ENCODE measurements around the gene ARHGAP27. TPM values are rescaled to one million over a fixed set of nuclear protein-coding genes. Genes with fewer than 3 reads are reported as not detected.

Gene ARHGAP27
- total and polyA plus RNA-seq, 9 of the 15 experiments (the other 6 are each of a cell fraction or from before 2014, with no cell fraction given) = 0.04 to 4.6 (median 2.1) TPM

- in situ Hi-C loops (cut with MboI) = loop anchor here (5.0 kb wide), 2 partner anchors 109 to 169 kb away; no protein-coding TSS in a partner anchor
- 25% methylated on average over 4 of the region's 4 CpGs for WGBS (ENCODE audit: insufficient coverage, low coverage, missing lambda C conversion rate)
- no TSS peak for BruUV-seq (replicated peaks)
Observed at GRCh38 chr17:45386178-45386577, 46.5 kb downstream of the ARHGAP27 start.

GRCh38 chr17:45385331-45385997, 47.2 kb downstream of the ARHGAP27 start:
- 4% methylated on average over 13 of the region's 13 CpGs for WGBS (ENCODE audit: insufficient coverage, low coverage, missing lambda C conversion rate)
- H3K4me1 ChIP-seq (replicated peaks in 1 of 2; ENCODE audit: control insufficient read depth in 2 of 2, insufficient read depth in 2 of 2, low read length in 2 of 2) = peaks cover 21 to 22% of the 10 kb centered on the region in 2 experiments
- no peaks in the 10 kb centered on the region for H3K79me2 ChIP-seq (ENCODE audit: control insufficient read depth, insufficient read depth, low read length)
- H2AFZ ChIP-seq (ENCODE audit: low read depth, low read length) = peak overlapping the region; percentile 36; the same call in 1 of the 2 replicates
- no peaks in the 10 kb centered on the region for H3K9me3 ChIP-seq (replicated peaks; ENCODE audit: control insufficient read depth, insufficient read depth, low read depth, low read length)
- peaks cover 0 to 14% of the 10 kb centered on the region in 2 experiments; a peak in 3 of 5 replicates for H3K27me3 ChIP-seq (ENCODE audit: control insufficient read depth in 2 of 2, insufficient read depth in 2 of 2, low read length in 2 of 2)
- intact Hi-C loops (cut with micrococcal nuclease) = loop anchor here (1.0 to 5.0 kb wide), 3 partner anchors 108 to 248 kb away; partner anchors contain the start of gene ACBD4
- H3K9me1 ChIP-seq (ENCODE audit: control insufficient read depth, insufficient read depth, low read length) = no peaks in the 10 kb centered on the region
- H3K36me3 ChIP-seq (ENCODE audit: control insufficient read depth, insufficient read depth, low read length) = no peaks in the 10 kb centered on the region
- ATAC-seq = peak; percentile 99
- H4K20me1 ChIP-seq (replicated peaks; ENCODE audit: control insufficient read depth, insufficient read depth, low read length) = no peaks in the 10 kb centered on the region; the same call in none of the 2 replicates
- peak overlapping the region in 1 of 2 experiments; percentile 38; a peak in 1 of 4 replicates for H3K9ac ChIP-seq (ENCODE audit: insufficient read depth in 1 of 2, low read depth in 2 of 2, low read length in 2 of 2)
- in situ Hi-C loops (cut with MboI) = loop anchor here (5.0 kb wide), 2 partner anchors 108 to 168 kb away; no protein-coding TSS in a partner anchor
- no peak overlapping the region for H3K4me2 ChIP-seq (ENCODE audit: insufficient read depth, low read length)
- DNase-seq (ENCODE audit: extremely low read depth in 1 of 4, low spot score in 3 of 4) = peak; percentile 85 to 92 (median 86)
- peak; percentile 93 for FAIRE-seq
- POLR2A ChIA-PET = interaction anchor here (1.0 kb wide), 2 partner anchors 108 to 159 kb away, joined by 3 to 4 read pairs; no protein-coding TSS in a partner anchor
- BruUV-seq (replicated peaks) = no TSS peak
- H3K4me3 ChIP-seq = no peak overlapping the region
- CTCF ChIA-PET (ENCODE audit: low intra/inter-chr PET ratio) = interaction anchor here (0.9 to 3.9 kb wide), 6 partner anchors 108 to 249 kb away, joined by 5 to 77 read pairs (median 8); partner anchors contain the start of genes ACBD4 and FMNL1
- H3K27ac ChIP-seq (ENCODE audit: extremely low read depth, low read depth, low read length) = no peak overlapping the region
- peak; percentile 96 for TF ChIP-seq DEAF1 (CRISPR knock-in tag; IDR thresholded peaks at IDR 0.05)
- TF ChIP-seq E2F8 (IDR thresholded peaks at IDR 0.05; ENCODE audit: low read depth, partially characterized antibody) = peak; percentile 46
- TF ChIP-seq MAFK (IDR thresholded peaks at IDR 0.05; ENCODE audit: low read length) = peak; percentile 40
- TF ChIP-seq SRSF1 (IDR thresholded peaks at IDR 0.05; ENCODE audit: low read depth, low read length) = no peak
- 0 out of 2 replicates have a peak, but pooled peaks have one; percentile 23 for TF ChIP-seq ESRRA (IDR thresholded peaks at IDR 0.05; ENCODE audit: borderline replicate concordance, low read depth)
- TF ChIP-seq CTBP1 (IDR thresholded peaks at IDR 0.05; ENCODE audit: borderline replicate concordance) = 0 out of 2 replicates have a peak, but pooled peaks have one; percentile 36
- TF ChIP-seq BRD9 (IDR thresholded peaks at IDR 0.05; ENCODE audit: low read depth, partially characterized antibody) = peak; percentile 62

More at GRCh38 chr17:45386178-45386577, 46.5 kb downstream of the ARHGAP27 start:
- Histone ChIP-seq H3K36me3 (ENCODE audit: control insufficient read depth, insufficient read depth, low read length) (no peaks in the 10 kb centered on the region), H3K27me3 (ENCODE audit: control insufficient read depth in 2 of 2, insufficient read depth in 2 of 2, low read length in 2 of 2) (peaks cover 0 to 11% of the 10 kb centered on the region in 2 experiments; a peak in 3 of 5 replicates), H3K9me3 (replicated peaks; ENCODE audit: control insufficient read depth, insufficient read depth, low read depth, low read length) (no peaks in the 10 kb centered on the region), H3K4me3 (no peak overlapping the region), H3K4me2 (ENCODE audit: insufficient read depth, low read length) (no peak overlapping the region), H4K20me1 (replicated peaks; ENCODE audit: control insufficient read depth, insufficient read depth, low read length) (no peaks in the 10 kb centered on the region; the same call in none of the 2 replicates), H3K4me1 (replicated peaks in 1 of 2; ENCODE audit: control insufficient read depth in 2 of 2, insufficient read depth in 2 of 2, low read length in 2 of 2) (peaks cover 21 to 22% of the 10 kb centered on the region in 2 experiments), H3K9me1 (ENCODE audit: control insufficient read depth, insufficient read depth, low read length) (no peaks in the 10 kb centered on the region), H2AFZ (ENCODE audit: low read depth, low read length) (no peak overlapping the region), H3K27ac (ENCODE audit: extremely low read depth, low read depth, low read length) (no peak overlapping the region), H3K9ac (ENCODE audit: insufficient read depth in 1 of 2, low read depth in 2 of 2, low read length in 2 of 2) (no peak overlapping the region), H3K79me2 (ENCODE audit: control insufficient read depth, insufficient read depth, low read length) (no peaks in the 10 kb centered on the region)
- no peak for TF ChIP-seq COPS2 (conservative IDR thresholded peaks at IDR 0.05)
- TF ChIP-seq CEBPB (tag; IDR thresholded peaks at IDR 0.05) = 0 out of 2 replicates have a peak, but pooled peaks have one; percentile 22
- intact Hi-C loops (cut with micrococcal nuclease) = loop anchor here (5.0 kb wide), 1 partner anchor 249 kb away; the partner anchor contains the start of gene ACBD4
- POLR2A ChIA-PET = interaction anchor here (1.0 kb wide), 2 partner anchors 109 to 160 kb away, joined by 3 to 4 read pairs; no protein-coding TSS in a partner anchor
- FAIRE-seq (no peak), DNase-seq (ENCODE audit: extremely low read depth in 1 of 4, low spot score in 3 of 4) (no peak), ATAC-seq (no peak)
- CTCF ChIA-PET (ENCODE audit: low intra/inter-chr PET ratio) = interaction anchor here (0.9 to 3.9 kb wide), 6 partner anchors 109 to 250 kb away, joined by 5 to 77 read pairs (median 8); partner anchors contain the start of genes ACBD4 and FMNL1
